H54 (cell line): ENCODE measurements around the gene FAM180A.
"Not testable (repeated sequence)": the region's sequence is repeated elsewhere in the genome, so short reads cannot be mapped to it uniquely, and the experiment has no call there.

Experiments
- DNase-seq: peaks from one replicate; pipeline ENCODE4 v3.0.0; 2011; ENCODE audit warnings: low spot score, mixed read lengths; ENCODE audit not compliant: insufficient read length
- FAIRE-seq: peaks from 3 replicates; lab custom pipeline; 2011; peaks lifted over from hg19 to GRCh38; lab: Jason Lieb, UNC
- POLR2A ChIP-seq: IDR thresholded peaks from 2 replicates; pipeline ENCODE4 v1.6.1; 2011; ENCODE audit warnings: low read depth, mild to moderate bottlenecking, low read length

Gene FAM180A

DNA sequence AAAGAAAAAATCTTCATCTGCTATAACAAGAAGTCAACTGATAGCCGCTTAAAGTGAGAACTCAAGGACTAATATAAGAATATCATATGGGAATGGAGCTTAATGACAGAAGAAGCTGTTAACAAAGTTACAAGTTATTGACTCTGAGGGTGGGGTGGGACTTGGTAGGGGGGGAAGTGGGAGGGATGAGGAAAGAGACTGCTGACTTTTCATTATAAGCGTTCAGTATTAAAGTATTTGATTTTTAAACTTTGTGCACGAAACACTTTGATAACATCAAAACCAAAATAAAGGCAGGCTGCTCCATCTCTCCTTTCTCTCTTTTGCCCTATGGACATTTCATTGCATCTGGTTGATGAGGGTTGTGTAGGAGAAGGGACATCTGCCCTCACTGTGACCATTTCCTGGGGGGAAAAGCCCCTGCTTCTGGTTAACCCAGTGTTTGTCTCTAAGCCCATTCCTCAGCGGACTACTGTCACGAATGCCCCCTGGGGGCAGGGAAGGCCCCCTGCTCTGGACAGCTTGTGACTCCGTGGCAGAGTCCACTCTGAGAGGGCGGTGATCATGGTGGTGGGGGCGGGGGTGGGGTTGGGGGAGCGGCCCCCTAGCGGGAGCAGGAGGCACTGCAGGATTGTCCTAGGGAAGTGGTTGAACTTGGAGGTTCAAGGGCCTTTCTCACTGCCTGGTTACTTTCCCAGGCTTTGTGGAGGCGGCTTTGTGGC, 38.0 kb downstream of the FAM180A start:
- FAIRE-seq (no peak), DNase-seq (peak; percentile 30)
- no peak for TF ChIP-seq POLR2A

DNA sequence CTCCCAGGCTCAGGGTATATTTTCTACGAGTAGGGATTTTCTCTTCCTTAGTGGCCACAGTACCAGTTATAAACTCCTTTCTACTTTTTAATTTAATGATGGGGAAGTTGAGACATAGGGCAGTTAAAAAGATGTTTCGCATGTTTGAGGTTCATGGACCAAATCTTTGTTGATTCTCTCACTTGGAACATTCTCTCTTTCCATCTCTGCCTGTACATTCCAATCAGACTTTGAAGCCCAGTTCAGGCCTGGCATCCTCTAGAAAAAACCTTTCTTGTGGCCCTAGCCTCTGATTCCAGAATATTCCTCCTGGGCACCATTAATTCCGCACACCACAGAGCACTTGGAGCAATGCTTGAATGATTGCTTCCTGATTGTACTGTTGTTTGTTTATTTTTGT, 39.1 kb downstream of the FAM180A start:
- DNase-seq (no peak), FAIRE-seq (no peak)
- TF ChIP-seq POLR2A, result no peak

DNA sequence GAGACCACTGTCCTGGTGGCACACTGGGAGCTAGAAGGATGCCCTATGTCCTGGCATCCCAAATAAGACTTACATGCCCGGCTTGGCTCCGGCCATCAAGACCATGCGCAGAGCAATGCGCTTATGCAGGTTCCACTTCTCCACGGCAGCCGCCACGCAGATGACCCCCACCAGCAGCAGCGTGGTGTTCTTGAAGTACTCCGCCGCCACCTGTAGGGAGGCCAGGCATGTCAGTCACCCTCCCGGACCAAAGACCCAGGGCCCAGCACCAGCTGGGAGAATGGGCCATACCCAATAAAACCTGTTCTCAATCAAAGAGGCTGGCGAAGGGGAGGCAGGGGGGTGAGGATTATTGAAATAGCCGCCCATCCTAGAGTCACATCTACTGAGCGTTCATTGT, 40.6 kb downstream of the FAM180A start:
- no peak for DNase-seq

DNA sequence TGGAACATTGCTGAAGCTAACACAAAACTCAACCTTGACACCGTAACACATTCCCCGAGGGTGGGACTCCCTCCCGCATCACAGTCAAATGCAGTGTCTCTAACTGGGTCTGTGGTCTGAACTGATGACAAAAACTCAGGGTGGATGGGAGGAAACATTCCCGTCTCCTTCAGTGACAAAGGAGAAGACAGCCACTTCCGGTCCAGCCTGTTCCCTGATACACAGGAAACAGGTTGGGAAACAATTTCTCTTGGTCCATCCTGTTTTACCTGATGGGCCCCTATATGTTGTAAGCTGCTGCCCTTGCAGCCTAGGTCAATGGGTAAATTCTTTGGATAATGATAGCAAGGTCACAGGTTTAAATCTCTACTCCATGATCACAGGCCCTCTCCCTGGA, 41.0 kb downstream of the FAM180A start:
- FAIRE-seq, result no peak
- no peak for DNase-seq
- no peak for TF ChIP-seq POLR2A

More for the DNA sequence above, 40.6 kb downstream of the FAM180A start:
- FAIRE-seq, result no peak
- no peak for TF ChIP-seq POLR2A

DNA sequence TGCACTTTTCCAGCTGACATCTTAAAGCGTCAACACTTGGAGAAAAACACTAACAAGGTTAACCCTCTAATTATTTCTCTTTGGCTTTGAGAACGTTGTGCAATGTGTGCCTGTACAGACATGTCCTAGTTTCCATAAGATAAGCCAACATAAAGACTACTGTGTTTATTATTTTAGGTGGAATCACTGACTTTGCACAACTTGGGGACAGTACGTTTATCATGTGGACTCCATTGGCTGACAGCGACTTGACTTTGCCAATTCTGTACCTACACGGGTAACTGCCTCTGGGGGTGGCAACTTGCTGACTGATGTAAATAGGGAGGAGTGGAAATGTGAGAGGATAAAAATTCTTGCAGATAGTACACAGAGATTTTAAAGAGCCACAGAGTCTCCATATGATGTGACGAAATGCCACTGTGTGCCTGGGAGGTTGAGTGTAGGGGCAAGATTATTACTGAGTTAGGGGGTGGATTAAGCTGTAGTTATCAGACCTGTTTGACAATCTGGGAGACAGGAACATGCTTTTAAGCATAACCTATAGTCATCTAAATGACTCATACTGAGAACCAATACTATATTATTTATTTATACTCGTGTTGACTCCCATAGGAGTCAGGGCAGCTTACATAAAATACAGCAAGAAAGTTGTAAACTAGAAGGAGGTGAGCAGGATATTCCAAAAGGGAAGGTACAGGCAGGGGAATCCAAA, 41.6 kb downstream of the FAM180A start:
- DNase-seq (no peak), FAIRE-seq (no peak)
- TF ChIP-seq POLR2A, result no peak

DNA sequence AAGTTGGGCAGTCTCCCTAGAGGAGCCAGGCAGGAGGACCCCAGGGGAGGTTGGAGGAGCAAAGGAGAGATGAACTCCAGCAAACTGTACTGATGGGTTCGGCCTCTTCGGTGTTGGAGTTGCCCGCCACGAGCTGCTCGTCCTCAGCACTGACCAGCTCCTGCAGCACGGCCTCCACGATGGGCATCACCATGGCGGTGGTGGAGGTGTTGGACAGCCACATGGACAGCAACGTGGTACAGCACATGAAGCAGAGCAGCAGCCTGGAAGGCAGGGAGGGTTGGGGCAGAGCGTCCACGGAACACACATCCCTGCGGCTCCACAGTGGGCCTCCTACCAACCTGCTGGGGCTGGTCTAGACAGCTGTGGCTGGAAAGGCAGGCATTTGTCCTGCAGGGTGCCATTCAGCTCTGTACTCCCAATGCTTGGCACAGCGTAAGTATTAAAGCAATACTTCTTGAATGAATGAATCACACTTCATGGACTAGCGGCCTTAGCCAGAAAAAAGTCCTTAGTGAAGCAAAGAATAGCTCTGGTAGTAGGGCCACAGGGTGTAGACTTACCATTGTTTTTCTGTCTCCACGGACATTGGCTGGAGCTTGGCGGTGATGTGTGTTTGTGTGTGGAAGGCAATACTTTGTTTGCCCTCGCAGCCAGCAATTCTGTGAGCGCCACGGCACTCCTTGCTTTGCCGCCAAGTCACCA, 42.4 kb downstream of the FAM180A start:
- no peak for TF ChIP-seq POLR2A
- FAIRE-seq, result no peak
- DNase-seq, result no peak

DNA sequence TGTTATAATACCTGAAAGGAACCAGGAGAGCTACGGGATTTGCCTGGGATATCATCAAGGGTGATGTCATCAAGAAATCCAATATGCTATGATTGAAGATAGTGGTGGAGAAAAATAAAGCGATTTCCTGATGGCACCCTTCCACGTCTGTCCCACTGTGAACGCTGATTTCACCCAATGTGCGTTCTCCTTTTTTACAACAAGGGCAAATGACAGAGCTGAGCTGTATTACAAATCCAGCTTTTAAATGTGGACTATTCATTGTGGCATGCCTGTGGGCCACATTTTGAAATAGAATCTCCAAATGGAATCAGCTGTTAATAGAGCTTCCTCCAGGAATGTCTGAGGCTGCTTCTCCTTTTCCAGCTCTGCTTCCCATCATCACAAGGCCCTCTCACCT, 43.9 kb downstream of the FAM180A start:
- no peak for TF ChIP-seq POLR2A
- FAIRE-seq, result no peak

DNA sequence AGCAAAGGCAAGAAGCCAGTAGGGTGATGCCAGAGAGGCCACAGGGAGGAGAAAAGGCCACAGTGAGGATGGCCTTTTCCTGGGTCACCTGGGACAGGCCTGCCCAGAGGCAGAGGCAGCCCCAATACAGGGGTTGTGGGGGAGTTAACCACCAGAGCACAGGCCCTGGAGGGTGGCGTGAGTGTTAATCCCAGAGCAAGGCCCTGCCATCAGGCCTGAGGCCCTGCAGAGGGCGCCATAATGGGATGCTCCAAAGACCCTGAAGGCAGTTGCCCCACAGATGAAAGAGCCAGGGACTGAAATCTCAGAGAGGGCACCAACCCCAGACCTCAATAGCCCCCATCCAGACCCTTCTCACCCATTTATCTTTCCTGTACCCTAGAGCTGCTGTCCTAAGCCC, 44.5 kb downstream of the FAM180A start:
- FAIRE-seq (no peak), DNase-seq (no peak)
- TF ChIP-seq POLR2A, result no peak

More for the DNA sequence above, 43.9 kb downstream of the FAM180A start:
- no peak for DNase-seq

DNA sequence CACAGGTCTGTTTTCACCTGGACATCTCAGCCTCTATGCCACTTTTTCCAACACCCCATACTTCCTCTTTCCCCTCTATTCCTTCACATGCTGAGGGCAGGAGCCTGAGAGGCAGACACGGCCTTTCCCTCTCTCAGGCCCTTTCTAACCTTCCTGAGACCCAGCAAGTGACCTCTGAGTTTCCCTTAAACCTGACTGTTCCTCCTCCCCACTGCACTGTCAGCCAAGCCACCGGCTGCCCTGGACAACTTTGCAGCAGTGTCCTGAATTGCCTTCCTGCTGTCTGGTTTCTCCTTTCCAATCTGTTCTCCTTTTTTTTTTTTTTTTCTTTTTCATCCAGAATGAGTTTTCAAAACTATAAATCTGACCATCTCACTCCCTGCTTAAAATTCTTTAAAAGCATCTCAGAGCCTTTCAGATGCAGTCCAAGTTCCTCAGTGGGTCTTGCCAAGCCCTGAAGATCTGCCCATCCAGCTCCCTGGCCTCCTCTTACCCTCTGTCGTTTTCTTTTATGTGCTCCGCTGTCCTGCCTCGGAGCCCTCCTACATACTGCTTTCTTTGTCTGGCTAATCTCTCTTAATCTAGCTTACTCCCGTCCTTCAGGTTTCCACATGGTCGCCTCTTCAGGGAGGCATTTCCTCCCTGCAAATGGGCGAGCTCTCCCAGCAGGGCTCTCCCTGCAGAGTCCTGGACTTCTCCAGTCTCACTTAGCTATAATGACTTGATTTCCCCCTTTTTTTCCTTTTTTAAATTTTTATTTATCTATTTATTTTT, 51.1 kb downstream of the FAM180A start:
- no peak for FAIRE-seq
- no peak for TF ChIP-seq POLR2A
- DNase-seq, result no peak

DNA sequence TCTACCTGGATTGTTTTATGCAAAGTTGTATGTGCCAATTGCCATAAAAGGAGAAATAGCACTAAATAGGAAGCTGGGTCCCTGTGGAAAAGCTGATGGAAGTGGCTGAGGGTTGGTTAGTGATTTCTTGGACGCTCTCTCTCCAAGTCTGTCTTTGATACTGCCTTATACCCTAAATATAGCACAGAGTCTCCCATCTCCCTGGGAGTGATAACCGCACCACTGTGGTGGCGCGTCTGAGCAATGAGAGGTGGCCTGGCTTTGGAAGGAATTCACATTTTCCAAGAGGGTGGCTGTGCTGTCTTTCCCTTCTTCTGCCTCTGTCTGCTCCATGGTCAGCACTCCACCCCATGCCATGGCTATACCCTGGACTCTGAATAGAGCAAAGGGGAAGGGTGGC, 55.1 kb downstream of the FAM180A start:
- no peak for FAIRE-seq
- DNase-seq, result no peak
- no peak for TF ChIP-seq POLR2A

DNA sequence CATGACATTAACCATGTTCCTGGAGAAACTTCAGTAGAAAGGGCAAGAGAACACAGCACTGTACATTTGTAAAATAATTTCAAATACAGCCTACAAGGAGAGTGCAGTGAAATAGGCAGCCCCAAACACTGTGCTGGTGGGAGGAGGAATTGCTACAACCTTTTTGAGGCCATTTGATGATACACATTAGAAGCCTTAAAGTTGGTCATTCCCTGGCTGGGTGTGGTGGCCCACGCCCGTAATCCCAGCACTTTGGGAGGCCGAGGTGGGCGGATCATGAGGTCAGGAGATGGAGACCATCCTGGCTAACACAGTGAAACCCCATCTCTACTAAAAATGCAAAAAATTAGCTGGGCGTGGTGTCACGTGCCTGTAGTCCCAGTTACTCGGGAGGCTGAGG, 56.0 kb downstream of the FAM180A start:
- FAIRE-seq, DNase-seq: not testable (repeated sequence)

DNA sequence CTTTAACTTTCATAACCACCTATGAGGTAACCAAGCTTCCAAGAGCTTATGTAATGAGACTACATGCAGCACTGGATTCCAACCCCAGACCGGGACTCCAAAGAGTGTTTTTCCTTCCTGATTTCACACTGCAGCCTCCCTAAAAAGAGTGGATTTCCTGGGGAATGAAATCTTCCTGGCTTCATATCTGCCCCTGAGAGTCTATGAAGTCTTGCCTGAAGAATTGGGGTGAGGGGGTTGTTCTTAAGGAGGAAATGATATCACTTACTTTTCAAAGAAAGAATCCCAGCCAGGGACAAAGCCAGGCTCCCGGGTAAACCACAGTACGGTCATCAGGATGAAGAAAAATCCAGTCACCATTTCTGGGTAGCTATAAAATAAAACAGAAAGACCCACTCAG, 56.6 kb downstream of the FAM180A start:
- no peak for DNase-seq
- FAIRE-seq, result no peak
- TF ChIP-seq POLR2A, result no peak

DNA sequence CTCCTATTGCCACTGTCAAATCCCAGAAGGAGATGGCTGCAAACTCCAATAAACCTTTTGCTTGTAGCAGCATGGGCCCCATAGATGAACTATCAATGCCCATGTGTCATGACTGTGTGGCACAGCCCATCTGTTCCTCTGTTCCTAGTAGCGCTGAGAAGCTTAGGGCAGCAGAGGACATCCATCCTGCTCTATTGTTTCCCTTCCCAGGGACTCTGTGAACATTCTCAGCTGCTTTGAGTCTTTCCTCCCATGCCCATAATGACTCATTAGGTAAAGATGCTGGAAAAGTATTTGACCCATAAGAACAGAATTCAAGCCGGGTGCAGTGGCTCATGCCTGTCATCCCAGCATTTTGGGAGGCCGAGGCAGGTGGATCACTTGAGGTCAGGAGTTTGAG, 58.0 kb downstream of the FAM180A start:
- FAIRE-seq, result no peak
- no peak for DNase-seq
- TF ChIP-seq POLR2A, result no peak

DNA sequence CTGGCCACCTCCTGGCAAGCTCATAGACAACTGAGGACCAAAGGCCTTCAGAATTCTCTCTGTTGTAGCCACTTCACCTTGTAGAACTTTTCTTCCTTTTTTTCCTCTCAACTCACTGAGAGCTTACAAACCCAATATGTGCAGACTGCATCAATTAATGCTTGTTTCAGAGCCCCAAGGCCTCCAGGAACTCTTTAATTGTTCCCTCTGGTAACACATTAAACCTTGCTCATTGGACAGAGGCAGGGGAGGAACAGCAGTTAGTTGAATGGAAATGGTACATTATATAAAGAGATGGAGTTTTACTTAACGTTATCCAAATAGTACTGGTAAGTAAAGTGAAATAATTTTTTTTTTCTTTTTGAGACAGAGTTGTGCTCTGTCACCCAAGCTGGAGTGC, 61.1 kb downstream of the FAM180A start:
- no peak for FAIRE-seq
- DNase-seq, result no peak
- TF ChIP-seq POLR2A, result no peak
